Heart left ventricle (tissue), 16 donors: ENCODE measurements around the gene TAGLN. TPM values are rescaled to one million over a fixed set of nuclear protein-coding genes. Genes with fewer than 3 reads are reported as not detected.

ENCODE experiments used
- ATAC-seq, 4 donors: fragments of 200-7000 bp; cut with Tn5 transposase; one replicate each; pipeline ENCODE4 v1.9.1; 2020 to 2022; ENCODE audit warnings: moderate library complexity in 4 of 4, mild to moderate bottlenecking in 3 of 4, moderate number of reproducible peaks in 1 of 4
- DNase-seq, 5 donors: peaks; one replicate each; pipeline ENCODE4 v3.0.0-alpha.2; 2020
- H3K27ac ChIP-seq, 12 donors: fragments of 200-600 bp; sonication (generic) in 4 of 12; one replicate each; pipeline versions ENCODE4 v1.5.0 to v1.8.0; 2016 to 2022; ENCODE audit warnings: mild to moderate bottlenecking in 2 of 12
- H3K27me3 ChIP-seq, 9 donors: fragments of 200-600 bp; sonication (generic) in 2 of 9; one replicate each; pipeline versions ENCODE4 v1.5.1 to v1.8.0; 2016 to 2022; ENCODE audit warnings: mild to moderate bottlenecking in 3 of 9
- H3K36me3 ChIP-seq, 9 donors: fragments of 200-600 bp; sonication (generic) in 2 of 9; one replicate each; pipeline versions ENCODE4 v1.5.0 to v1.8.0; 2018 to 2022; ENCODE audit warnings: mild to moderate bottlenecking in 2 of 9
- H3K4me1 ChIP-seq, 12 donors: fragments of 200-600 bp; sonication (generic) in 4 of 12; one replicate each; pipeline versions ENCODE4 v1.5.0 to v1.8.0; 2016 to 2022; ENCODE audit warnings: mild to moderate bottlenecking in 3 of 12
- H3K4me3 ChIP-seq, 12 donors: fragments of 200-600 bp; sonication (generic) in 4 of 12; one replicate each; pipeline versions ENCODE4 v1.5.0 to v1.8.0; 2017 to 2022; ENCODE audit warnings: mild to moderate bottlenecking in 9 of 12, moderate library complexity in 4 of 12
- H3K9me3 ChIP-seq, 12 donors: fragments of 200-600 bp; sonication (generic) in 4 of 12; one replicate each; pipeline versions ENCODE4 v1.5.0 to v1.8.0; 2016 to 2022; ENCODE audit warnings: mild to moderate bottlenecking in 1 of 12
- CTCF ChIP-seq, 12 donors: fragments of 200-600 bp; sonication (generic) in 4 of 12; IDR thresholded peaks; one replicate each; pipeline versions ENCODE4 v1.5.0 to v1.8.0; 2018 to 2022; ENCODE audit warnings: antibody characterized with exemption in 12 of 12, mild to moderate bottlenecking in 5 of 12
- POLR2A ChIP-seq, 2 donors: fragments of 450-650 bp; IDR thresholded peaks; one replicate each; pipeline ENCODE4 v1.6.1; 2017; ENCODE audit warnings: antibody characterized with exemption in 2 of 2, mild to moderate bottlenecking in 2 of 2, moderate library complexity in 2 of 2
- WGBS, 4 donors: extraction: QIAGEN DNeasy Blood & Tissue Kit in 2 of 4; methylation state at CpG; one replicate each; pipeline versions ENCODE4 v1.1.5 to v1.1.7; 2013 to 2018; 5-methylcytosine and 5-hydroxymethylcytosine counted together
- intact Hi-C, 10 donors: fragments of 100-400 bp; cut with DNase I; formaldehyde crosslinking; loops; one replicate each; pipeline versions ENCODE4 v1.11.1 to v1.14.2; 2022
- polyA plus RNA-seq, 2 donors: library from polyadenylated mRNA; stranded (reverse); fragments of 200-250 nt; gene quantifications; one replicate each; pipeline ENCODE4 v1.2.3, GENCODE V29; 2013
- total RNA-seq, 9 donors: library from RNA; depleted of rRNA in 2 of 9; stranded (reverse); fragments of >200 nt in 2 of 9; fragmentation: NEBNext Ultra II Directional in 3 of 9; extraction: Animal tissue kit (Norgen Biotek cat#: 25700) in 3 of 9; gene quantifications; one replicate each; pipeline versions ENCODE4 v1.1.0 to v1.2.4, GENCODE V29; 2016 to 2023
- donor health status: ischemic (EF 13 %, LVEDD 7.1; RV severe dilation, severe dysfunction).
- donor health status: healthy with polysubstance abuse.
- donor health status: DM: no; HTN: yes; CAD: no.
- donor health status: DM: no; HTN: no; CAD: no.
- donor health status: ischemic (EF 25% LVEDD 6.9; RV normal size, moderate dysfunction).
- donor health status: ischemic (EF 25% LVEDD 5.7; RV mildly dilated, moderate dysfunction).
- donor health status: healthy.
- donor health status: DM: yes; HTN: yes; CAD: no.
- donor health status: ischemic (EF 35%, LVEDD 5.7; RV mildly dilated, moderate dysfunction).
- donor health status: nonischemic (EF 11% LVEDD 7.7; RV severe dilation, severe dysfunction).
- donor health status: DM: yes; HTN: yes; CAD: no.
- donor health status: PGD.
- donor health status: ischemic (EF 29% LVEDD 5.4; RV normal size, mild dysfunction).
- donor health status: nonischemic (EF 23%, LVEDD 6.1; RV moderate dilation, normal function).

The TAGLN gene
- total and polyA plus RNA-seq, 11 donors = 63.7 to 399 (median 187) TPM

GRCh38 chr11:117180020-117180419 is 19.1 kb upstream of the TAGLN start:
- peaks cover 0 to 34% (median 30%) of the 10 kb centered on the region in 9 donors for H3K36me3 ChIP-seq
- intact Hi-C loops = loop anchor here in 7 of 10 donors (2.0 to 5.0 kb wide), 3 partner anchors 39 to 47 kb away; no protein-coding TSS in a partner anchor
- H3K9me3 ChIP-seq = no peaks in the 10 kb centered on the region
- TF ChIP-seq POLR2A (IDR thresholded peaks at IDR 0.05) (no peak), CTCF (IDR thresholded peaks at IDR 0.05) (no peak)
- no peak for ATAC-seq
- 50 to 59% (median 56%) methylated on average over 4 of the region's 4 CpGs for WGBS, 4 donors
- no peak for DNase-seq
- H3K4me1 ChIP-seq = peaks cover 0 to 38% (median 28%) of the 10 kb centered on the region in 12 donors
- H3K4me3 ChIP-seq = peak overlapping the region; percentile 75 to 96 (median 91)
- peak overlapping the region in 11 of 12 donors; percentile 89 to 98 (median 97) for H3K27ac ChIP-seq
- H3K27me3 ChIP-seq = no peaks in the 10 kb centered on the region

GRCh38 chr11:117180661-117181585 is 18.2 kb upstream of the TAGLN start:
- TF ChIP-seq POLR2A (IDR thresholded peaks at IDR 0.05) (no peak), CTCF (IDR thresholded peaks at IDR 0.05) (peak; percentile 25 to 87 (median 60))
- Histone ChIP-seq H3K27me3 (no peaks in the 10 kb centered on the region), H3K27ac (peak overlapping the region in 7 of 12 donors; percentile 96 to 98 (median 98)), H3K36me3 (peaks cover 0 to 43% (median 35%) of the 10 kb centered on the region in 9 donors), H3K4me1 (peaks cover 0 to 36% (median 28%) of the 10 kb centered on the region in 12 donors), H3K4me3 (peak overlapping the region in 5 of 12 donors; percentile 91 to 96 (median 94)), H3K9me3 (no peaks in the 10 kb centered on the region)
- intact Hi-C loops = loop anchor here in 8 of 10 donors (1.0 to 5.0 kb wide), 4 partner anchors 38 to 46 kb away; no protein-coding TSS in a partner anchor
- WGBS, 4 donors = 44 to 51% (median 48%) methylated on average over 13 to 22 of the region's 22 CpGs
- ATAC-seq (peak in 3 of 4 donors; percentile 24 to 49 (median 28)), DNase-seq (peak; percentile 67 to 81 (median 75))

- Histone ChIP-seq H3K36me3 (peaks cover 0 to 51% (median 39%) of the 10 kb centered on the region in 9 donors), H3K27ac (no peak overlapping the region), H3K9me3 (no peaks in the 10 kb centered on the region), H3K4me1 (peaks cover 0 to 38% (median 28%) of the 10 kb centered on the region in 12 donors), H3K27me3 (no peaks in the 10 kb centered on the region), H3K4me3 (no peak overlapping the region)
- ATAC-seq (no peak), DNase-seq (no peak)
- 93 to 94% (median 93%) methylated on average over 19 to 22 of the region's 22 CpGs for WGBS, 4 donors
- intact Hi-C loops = loop anchor here in 8 of 10 donors (1.0 to 5.0 kb wide), 4 partner anchors 37 to 45 kb away; no protein-coding TSS in a partner anchor
- TF ChIP-seq POLR2A (IDR thresholded peaks at IDR 0.05) (no peak), CTCF (IDR thresholded peaks at IDR 0.05) (no peak)
Measured at GRCh38 chr11:117181586-117182550, 17.3 kb upstream of the TAGLN start.
